Measurements from ENCODE around the gene MTCL3.

- TF ChIP-seq CTCF (IDR thresholded peaks at IDR 0.05) (no peak), POLR2A (IDR thresholded peaks at IDR 0.05) (no peak), POLR2AphosphoS5 (IDR thresholded peaks at IDR 0.05) (peak in 2 of 4 donors; percentile 12 to 60), EP300 (IDR thresholded peaks at IDR 0.05) (peak in 1 of 4 donors; percentile 27)
Observed at GRCh38 chr6:127463056-127463455, 56.1 kb downstream of the MTCL3 start.
